Neural cell (in vitro differentiated cells): ENCODE data around the gene SLC44A1. TPM values are rescaled to one million over a fixed set of nuclear protein-coding genes. Genes with fewer than 3 reads are reported as not detected.

ENCODE experiments used
- H2AFZ ChIP-seq: fragments of 200-600, 300-800 bp; sonication (generic), shearing (Covaris generic); 2 replicates; pipeline ENCODE4 v1.6.0; 2014; ENCODE audit warnings: low read depth, mild to moderate bottlenecking, antibody characterized with exemption, low read length, moderate library complexity
- H3F3A ChIP-seq: fragments of 200-600 bp; shearing (Covaris generic); 2 replicates; pipeline ENCODE4 v1.6.1; 2016; ENCODE audit warnings: mild to moderate bottlenecking, moderate library complexity, mixed read lengths, antibody characterized with exemption, low read length; ENCODE audit not compliant: insufficient read depth, poor library complexity, severe bottlenecking
- H3K27ac ChIP-seq: fragments of 200-600, 300-800 bp; sonication (generic), shearing (Covaris generic); 2 replicates; pipeline ENCODE4 v1.5.1; 2014; ENCODE audit warnings: mild to moderate bottlenecking, low read length, moderate library complexity
- H3K27me3 ChIP-seq: fragments of 300-800, 200-600 bp; sonication (generic), shearing (Covaris generic); 2 replicates; pipeline ENCODE4 v1.6.0; 2014; ENCODE audit warnings: mild to moderate bottlenecking, low read depth, low read length, moderate library complexity; ENCODE audit not compliant: insufficient read depth
- H3K36me3 ChIP-seq: fragments of 300-800, 200-600 bp; sonication (generic), shearing (Covaris generic); 2 replicates; pipeline ENCODE4 v1.5.1; 2014; ENCODE audit warnings: mild to moderate bottlenecking, antibody characterized with exemption, low read length, moderate library complexity; ENCODE audit not compliant: insufficient read depth
- H3K4me2 ChIP-seq: fragments of 300-800, 200-600 bp; sonication (generic), shearing (Covaris generic); 2 replicates; pipeline ENCODE4 v1.6.0; 2014; ENCODE audit warnings: mild to moderate bottlenecking, low read length
- H3K4me3 ChIP-seq: fragments of 300-800, 200-600 bp; sonication (generic), shearing (Covaris generic); 2 replicates; pipeline ENCODE4 v1.5.1; 2014; ENCODE audit warnings: mild to moderate bottlenecking, low read length, moderate library complexity
- H3K79me2 ChIP-seq: fragments of 200-600 bp; shearing (Covaris generic); replicated peaks from 2 replicates; pipeline ENCODE4 v1.6.0; 2014; ENCODE audit warnings: mild to moderate bottlenecking, low read length, moderate library complexity; ENCODE audit not compliant: insufficient read depth
- H3K9ac ChIP-seq: fragments of 300-800, 200-600 bp; sonication (generic), shearing (Covaris generic); 2 replicates; pipeline ENCODE4 v1.6.1; 2016; ENCODE audit warnings: mild to moderate bottlenecking, low read length, mixed read lengths
- H3K9me2 ChIP-seq: fragments of 200-600 bp; shearing (Covaris generic); 2 replicates; pipeline ENCODE4 v1.6.1; 2016; ENCODE audit warnings: mild to moderate bottlenecking, low read length, mixed read lengths; ENCODE audit not compliant: insufficient read depth
- H3K9me3 ChIP-seq: fragments of 200-600, 300-800 bp; sonication (generic), shearing (Covaris generic); 2 replicates; pipeline ENCODE4 v1.6.1; 2016; ENCODE audit warnings: mild to moderate bottlenecking, mixed run types, low read length, moderate library complexity, mixed read lengths
- H4K20me1 ChIP-seq: fragments of 200-600 bp; shearing (Covaris generic); 2 replicates; pipeline ENCODE4 v1.6.1; 2016; ENCODE audit warnings: mild to moderate bottlenecking, mixed run types; ENCODE audit not compliant: insufficient read depth
- MXI1 ChIP-seq: fragments of 450-650 bp; conservative IDR thresholded peaks from 2 replicates; pipeline ENCODE4 v1.6.1; 2014; ENCODE audit warnings: antibody characterized with exemption, mild to moderate bottlenecking; ENCODE audit not compliant: poor library complexity, severe bottlenecking
- POLR2AphosphoS5 ChIP-seq: IDR thresholded peaks from 2 replicates; pipeline ENCODE4 v1.6.1; 2012
- RAD21 ChIP-seq: fragments of 450-650 bp; conservative IDR thresholded peaks from 2 replicates; pipeline ENCODE4 v1.6.1; 2014; ENCODE audit warnings: antibody characterized with exemption, mild to moderate bottlenecking, moderate library complexity
- SMC3 ChIP-seq: fragments of 450-650 bp; conservative IDR thresholded peaks from 2 replicates; pipeline ENCODE4 v1.6.1; 2014; ENCODE audit warnings: antibody characterized with exemption, mild to moderate bottlenecking, moderate library complexity; ENCODE audit not compliant: poor library complexity
- TAF1 ChIP-seq: IDR thresholded peaks from 2 replicates; pipeline ENCODE4 v1.6.1; 2012; ENCODE audit warnings: low read depth
- polyA plus RNA-seq: library from polyadenylated mRNA; depleted of rRNA; stranded (reverse); fragments of >200 nt; gene quantifications from 2 replicates; pipeline ENCODE4 v1.2.3, GENCODE V29; 2014
- TF ChIP-seq, protein P1 (sequence below): fragments of 450-650 bp; IDR thresholded peaks from 2 replicates; pipeline ENCODE4 v1.5.1; 2014; ENCODE audit warnings: antibody characterized with exemption, mild to moderate bottlenecking, moderate library complexity; ENCODE audit not compliant: poor library complexity, severe bottlenecking
- TF ChIP-seq, protein P2 (sequence below): IDR thresholded peaks from 2 replicates; pipeline ENCODE4 v1.6.1; 2012; ENCODE audit warnings: borderline replicate concordance

SLC44A1 gene
- polyA plus RNA-seq, 1 donor from 2014 or later, result 3.9 TPM

DNA sequence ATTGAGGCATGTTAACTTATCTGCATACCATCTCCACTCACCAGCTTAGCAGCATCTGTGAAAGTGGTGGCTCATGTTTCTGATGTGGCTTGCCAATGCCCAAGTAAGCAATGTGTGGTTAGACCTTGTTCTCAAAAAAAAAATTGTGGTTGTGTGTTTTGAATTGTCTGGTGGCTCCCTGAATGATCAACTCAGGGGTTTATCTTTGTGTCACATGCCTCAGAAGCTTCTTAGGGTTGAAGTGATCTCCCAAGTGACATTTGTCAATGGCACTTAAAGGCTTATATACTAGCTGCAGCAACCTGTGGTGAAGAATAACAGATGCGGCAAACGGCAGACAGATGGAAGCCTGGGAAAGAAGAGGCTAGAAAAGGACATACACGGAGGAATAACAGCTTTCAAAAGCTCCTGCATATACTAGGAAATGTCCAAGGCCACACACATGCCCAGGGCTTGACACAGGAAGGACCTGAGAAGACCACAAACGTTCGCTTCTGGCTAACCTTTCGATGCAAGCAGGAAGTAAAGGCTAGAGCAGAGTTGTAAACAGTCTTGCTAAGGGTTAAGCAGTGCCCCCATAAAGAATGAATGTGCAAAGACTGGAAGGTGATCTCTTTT lies 161.2 kb downstream of the SLC44A1 start:
- H3K27me3 ChIP-seq, result no peaks in the 10 kb centered on the region
- H3K9me3 ChIP-seq, result no peaks in the 10 kb centered on the region
- TF ChIP-seq RAD21, result no peak
- no peak overlapping the region for H3K4me3 ChIP-seq
- H4K20me1 ChIP-seq, result no peaks in the 10 kb centered on the region
- no peak overlapping the region for H3K27ac ChIP-seq
- H3K9ac ChIP-seq, result no peak overlapping the region
- H3K4me2 ChIP-seq, result no peak overlapping the region
- no peaks in the 10 kb centered on the region for H3K79me2 ChIP-seq
- H3F3A ChIP-seq, result no peaks in the 10 kb centered on the region
- no peaks in the 10 kb centered on the region for H3K36me3 ChIP-seq
- no peak overlapping the region for H2AFZ ChIP-seq
- H3K9me2 ChIP-seq, result no peaks in the 10 kb centered on the region

GRCh38 chr9:105406369-105406768 lies 161.9 kb downstream of the SLC44A1 start:
- H3K27ac ChIP-seq, result no peak overlapping the region

GRCh38 chr9:105413525-105413924 lies 169.1 kb downstream of the SLC44A1 start:
- H3K9me3 ChIP-seq, result no peaks in the 10 kb centered on the region
- no peaks in the 10 kb centered on the region for H4K20me1 ChIP-seq
- H3F3A ChIP-seq, result no peaks in the 10 kb centered on the region
- H3K4me3 ChIP-seq, result no peak overlapping the region
- H3K4me2 ChIP-seq, result no peak overlapping the region
- no peak for TF ChIP-seq MXI1
- peak; percentile 53 for TF ChIP-seq SMC3
- TF ChIP-seq, protein P1, sequence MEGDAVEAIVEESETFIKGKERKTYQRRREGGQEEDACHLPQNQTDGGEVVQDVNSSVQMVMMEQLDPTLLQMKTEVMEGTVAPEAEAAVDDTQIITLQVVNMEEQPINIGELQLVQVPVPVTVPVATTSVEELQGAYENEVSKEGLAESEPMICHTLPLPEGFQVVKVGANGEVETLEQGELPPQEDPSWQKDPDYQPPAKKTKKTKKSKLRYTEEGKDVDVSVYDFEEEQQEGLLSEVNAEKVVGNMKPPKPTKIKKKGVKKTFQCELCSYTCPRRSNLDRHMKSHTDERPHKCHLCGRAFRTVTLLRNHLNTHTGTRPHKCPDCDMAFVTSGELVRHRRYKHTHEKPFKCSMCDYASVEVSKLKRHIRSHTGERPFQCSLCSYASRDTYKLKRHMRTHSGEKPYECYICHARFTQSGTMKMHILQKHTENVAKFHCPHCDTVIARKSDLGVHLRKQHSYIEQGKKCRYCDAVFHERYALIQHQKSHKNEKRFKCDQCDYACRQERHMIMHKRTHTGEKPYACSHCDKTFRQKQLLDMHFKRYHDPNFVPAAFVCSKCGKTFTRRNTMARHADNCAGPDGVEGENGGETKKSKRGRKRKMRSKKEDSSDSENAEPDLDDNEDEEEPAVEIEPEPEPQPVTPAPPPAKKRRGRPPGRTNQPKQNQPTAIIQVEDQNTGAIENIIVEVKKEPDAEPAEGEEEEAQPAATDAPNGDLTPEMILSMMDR, result peak; percentile 34
- TF ChIP-seq TAF1, result no peak
- no peaks in the 10 kb centered on the region for H3K79me2 ChIP-seq
- H3K9ac ChIP-seq, result no peak overlapping the region
- H3K36me3 ChIP-seq, result no peaks in the 10 kb centered on the region
- no peaks in the 10 kb centered on the region for H3K27me3 ChIP-seq
- H2AFZ ChIP-seq, result no peak overlapping the region
- H3K27ac ChIP-seq, result no peak overlapping the region
- no peaks in the 10 kb centered on the region for H3K9me2 ChIP-seq

More at GRCh38 chr9:105406369-105406768, 161.9 kb downstream of the SLC44A1 start:
- no peak overlapping the region for H2AFZ ChIP-seq
- no peak overlapping the region for H3K9ac ChIP-seq
- no peaks in the 10 kb centered on the region for H4K20me1 ChIP-seq
- H3F3A ChIP-seq, result no peaks in the 10 kb centered on the region
- no peaks in the 10 kb centered on the region for H3K79me2 ChIP-seq
- no peaks in the 10 kb centered on the region for H3K27me3 ChIP-seq
- H3K9me2 ChIP-seq, result no peaks in the 10 kb centered on the region
- H3K4me2 ChIP-seq, result no peak overlapping the region
- no peaks in the 10 kb centered on the region for H3K9me3 ChIP-seq
- TF ChIP-seq, protein P2, sequence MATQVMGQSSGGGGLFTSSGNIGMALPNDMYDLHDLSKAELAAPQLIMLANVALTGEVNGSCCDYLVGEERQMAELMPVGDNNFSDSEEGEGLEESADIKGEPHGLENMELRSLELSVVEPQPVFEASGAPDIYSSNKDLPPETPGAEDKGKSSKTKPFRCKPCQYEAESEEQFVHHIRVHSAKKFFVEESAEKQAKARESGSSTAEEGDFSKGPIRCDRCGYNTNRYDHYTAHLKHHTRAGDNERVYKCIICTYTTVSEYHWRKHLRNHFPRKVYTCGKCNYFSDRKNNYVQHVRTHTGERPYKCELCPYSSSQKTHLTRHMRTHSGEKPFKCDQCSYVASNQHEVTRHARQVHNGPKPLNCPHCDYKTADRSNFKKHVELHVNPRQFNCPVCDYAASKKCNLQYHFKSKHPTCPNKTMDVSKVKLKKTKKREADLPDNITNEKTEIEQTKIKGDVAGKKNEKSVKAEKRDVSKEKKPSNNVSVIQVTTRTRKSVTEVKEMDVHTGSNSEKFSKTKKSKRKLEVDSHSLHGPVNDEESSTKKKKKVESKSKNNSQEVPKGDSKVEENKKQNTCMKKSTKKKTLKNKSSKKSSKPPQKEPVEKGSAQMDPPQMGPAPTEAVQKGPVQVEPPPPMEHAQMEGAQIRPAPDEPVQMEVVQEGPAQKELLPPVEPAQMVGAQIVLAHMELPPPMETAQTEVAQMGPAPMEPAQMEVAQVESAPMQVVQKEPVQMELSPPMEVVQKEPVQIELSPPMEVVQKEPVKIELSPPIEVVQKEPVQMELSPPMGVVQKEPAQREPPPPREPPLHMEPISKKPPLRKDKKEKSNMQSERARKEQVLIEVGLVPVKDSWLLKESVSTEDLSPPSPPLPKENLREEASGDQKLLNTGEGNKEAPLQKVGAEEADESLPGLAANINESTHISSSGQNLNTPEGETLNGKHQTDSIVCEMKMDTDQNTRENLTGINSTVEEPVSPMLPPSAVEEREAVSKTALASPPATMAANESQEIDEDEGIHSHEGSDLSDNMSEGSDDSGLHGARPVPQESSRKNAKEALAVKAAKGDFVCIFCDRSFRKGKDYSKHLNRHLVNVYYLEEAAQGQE, result no peak
- TF ChIP-seq SMC3 (no peak), MXI1 (no peak), POLR2AphosphoS5 (no peak), TAF1 (no peak)
- H3K36me3 ChIP-seq, result no peaks in the 10 kb centered on the region
- H3K4me3 ChIP-seq, result no peak overlapping the region
